Stimulated activated CD4-positive, alpha-beta T cell treated with anti-CD3 and anti-CD28 coated beads, TNF-alpha, amount 100 ng/mL, for 24 hours (primary cell): ENCODE measurements around the gene PPP2R1A.

Experiments
- DNase-seq, 3 experiments: peaks; one replicate each; pipeline ENCODE4 v3.0.0-alpha.2; 2020; ENCODE audit warnings: low read depth in 3 of 3

PPP2R1A gene

GRCh38 chr19:52244021-52244420 is 54.2 kb downstream of the PPP2R1A start:
- no peak for DNase-seq

GRCh38 chr19:52248241-52248640 is 58.4 kb downstream of the PPP2R1A start:
- DNase-seq = peak; percentile 31 to 49 (median 37)

- DNase-seq = no peak
Measured at GRCh38 chr19:52258426-52258825, 68.6 kb downstream of the PPP2R1A start.

- peak in 1 of 3 experiments; percentile 18 for DNase-seq
Measured at GRCh38 chr19:52265556-52265955, 75.7 kb downstream of the PPP2R1A start.

- DNase-seq = peak; percentile 95 to 97 (median 95)
Measured at GRCh38 chr19:52269338-52270261, 79.7 kb downstream of the PPP2R1A start, which contains the start of gene ZNF766. ZNF766 (plus strand) TSS chr19:52269587; CDS start chr19:52269614, 27 bp downstream.

GRCh38 chr19:52270266-52270885 is 80.5 kb downstream of the PPP2R1A start:
- DNase-seq = no peak

GRCh38 chr19:52273301-52273700 is 83.4 kb downstream of the PPP2R1A start:
- DNase-seq = no peak

- no peak for DNase-seq
Measured at GRCh38 chr19:52274191-52274590, 84.3 kb downstream of the PPP2R1A start.

- DNase-seq = no peak
Measured at GRCh38 chr19:52275988-52276387, 86.1 kb downstream of the PPP2R1A start.

GRCh38 chr19:52277471-52277870 is 87.6 kb downstream of the PPP2R1A start:
- DNase-seq = no peak
